AG04449 (cell line): Measurements from ENCODE around the gene ART5.

ENCODE experiments used
- CTCF ChIA-PET: fragments of 350-600 bp; formaldehyde crosslinking; extraction: SDS; loops from one replicate; lab custom pipeline; 2021; ENCODE audit warnings: antibody characterized with exemption; lab: Yijun Ruan, JAX
- POLR2A ChIA-PET: fragments of 400-600, 350-600 bp; formaldehyde crosslinking; extraction: SDS; loops from one replicate; lab custom pipeline; 2020; ENCODE audit warnings: antibody characterized with exemption, inconsistent platforms; lab: Yijun Ruan, JAX
- DNase-seq: peaks from one replicate; pipeline ENCODE4 v3.0.0-alpha.2; 2010; ENCODE audit warnings: low read depth, low spot score
- H3K4me3 ChIP-seq: 2 replicates; pipeline ENCODE4 v1.5.1; 2011; ENCODE audit warnings: low read depth, mild to moderate bottlenecking, control low read depth, low read length
- CTCF ChIP-seq: IDR thresholded peaks from one replicate; pipeline ENCODE4 v1.5.1; 2011; ENCODE audit warnings: mild to moderate bottlenecking, moderate library complexity, low read length, control low read depth, inconsistent platforms; ENCODE audit not compliant: insufficient read depth; ENCODE audit errors: missing control alignments

ART5 gene

GRCh38 chr11:3679077-3679476 lies 37.3 kb upstream of the ART5 start:
- CTCF ChIA-PET = interaction anchor here (0.6 to 1.0 kb wide), 2 partner anchors 8 to 23 kb away, joined by 3 read pairs; no protein-coding TSS in a partner anchor
- H3K4me3 ChIP-seq = no peak overlapping the region
- DNase-seq = no peak
- no peak for TF ChIP-seq CTCF
- POLR2A ChIA-PET = no interaction called here

GRCh38 chr11:3675971-3676370 lies 34.2 kb upstream of the ART5 start:
- H3K4me3 ChIP-seq = no peak overlapping the region
- TF ChIP-seq CTCF = no peak
- no peak for DNase-seq
- ChIA-PET CTCF (interaction anchor here (1.1 kb wide), 1 partner anchor 132 kb away, joined by 3 read pairs; no protein-coding TSS in a partner anchor), POLR2A (no interaction called here)

- H3K4me3 ChIP-seq = no peak overlapping the region
- POLR2A ChIA-PET = interaction anchor here (1.2 kb wide), 1 partner anchor 124 kb away, joined by 3 read pairs; the partner anchor contains the start of gene NUP98
- no peak for TF ChIP-seq CTCF
- DNase-seq = peak; percentile 31
- CTCF ChIA-PET = interaction anchor here (0.6 kb wide), 1 partner anchor 65 kb away, joined by 3 read pairs; no protein-coding TSS in a partner anchor
Measured at GRCh38 chr11:3674189-3674588, 32.4 kb upstream of the ART5 start.

GRCh38 chr11:3671334-3672254 lies 29.8 kb upstream of the ART5 start, which contains the start of gene CHRNA10:
Gene CHRNA10, minus strand, starts transcription at chr11:3671384. Its CDS starts 72 bp downstream, at chr11:3671312.
- no peak within 1 kb of the TSS for H3K4me3 ChIP-seq
- CTCF ChIA-PET = interaction anchor here (0.9 kb wide), 1 partner anchor 178 kb away, joined by 3 read pairs; no protein-coding TSS in a partner anchor
- POLR2A ChIA-PET = no interaction called here
- no peak for TF ChIP-seq CTCF
- no peak for DNase-seq

- DNase-seq = no peak
- ChIA-PET POLR2A (no interaction called here), CTCF (no interaction called here)
- H3K4me3 ChIP-seq = no peak overlapping the region
- TF ChIP-seq CTCF = no peak
Measured at GRCh38 chr11:3669742-3670183, 28.0 kb upstream of the ART5 start.

DNA sequence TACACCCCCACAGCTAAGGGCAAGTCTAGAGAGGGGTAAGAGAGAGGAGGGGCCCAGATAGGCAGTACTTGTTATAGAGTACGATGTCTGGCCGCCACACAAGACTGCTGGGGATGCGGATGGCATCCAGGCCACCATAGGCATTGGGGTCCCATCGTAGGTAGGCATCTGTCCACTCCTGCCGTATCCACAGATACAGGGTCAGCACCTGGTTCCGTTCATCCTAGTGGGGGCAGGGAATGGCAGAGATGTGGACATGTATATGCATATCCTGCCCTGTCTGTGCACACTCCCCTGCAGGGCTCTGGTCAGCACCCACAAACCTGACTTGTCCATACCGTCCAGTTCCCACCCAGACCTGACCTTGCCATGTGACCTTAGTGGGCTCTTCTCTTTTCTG lies 27.3 kb upstream of the ART5 start:
- H3K4me3 ChIP-seq = no peak overlapping the region
- ChIA-PET POLR2A (no interaction called here), CTCF (no interaction called here)
- DNase-seq = no peak
- no peak for TF ChIP-seq CTCF
